Astrocyte (in vitro differentiated cells and primary cell): ENCODE measurements around the gene GPR180. TPM values are rescaled to one million over a fixed set of nuclear protein-coding genes. Genes with fewer than 3 reads are reported as not detected.

Experiments
- DNase-seq: peaks from one replicate; pipeline ENCODE4 v3.0.0-alpha.2; 2010; ENCODE audit warnings: low read depth
- FAIRE-seq: peaks from 2 replicates; lab custom pipeline; 2011; peaks lifted over from hg19 to GRCh38; lab: Jason Lieb, UNC
- H2AFZ ChIP-seq: 2 replicates; pipeline ENCODE4 v1.6.0; 2012; ENCODE audit warnings: low read depth, low read length, inconsistent platforms
- H3K27ac ChIP-seq: 2 replicates; pipeline ENCODE4 v1.5.1; 2011; ENCODE audit warnings: low read depth, low read length, inconsistent platforms
- H3K27me3 ChIP-seq: 2 replicates; pipeline ENCODE4 v1.6.0; 2011; ENCODE audit warnings: low read length, inconsistent platforms; ENCODE audit not compliant: insufficient read depth
- H3K36me3 ChIP-seq: 2 replicates; pipeline ENCODE4 v1.5.1; 2011; ENCODE audit warnings: low read length, inconsistent platforms; ENCODE audit not compliant: insufficient read depth
- H3K4me1 ChIP-seq: 2 replicates; pipeline ENCODE4 v1.5.1; 2011; ENCODE audit warnings: low read length, inconsistent platforms; ENCODE audit not compliant: insufficient read depth
- H3K4me2 ChIP-seq: 2 replicates; pipeline ENCODE4 v1.6.0; 2012; ENCODE audit warnings: low read length, inconsistent platforms
- H3K4me3 ChIP-seq: 2 replicates; pipeline ENCODE4 v1.5.1; 2011; ENCODE audit warnings: low read depth, mild to moderate bottlenecking, low read length, inconsistent platforms; ENCODE audit not compliant: insufficient read depth
- H3K79me2 ChIP-seq: 2 replicates; pipeline ENCODE4 v1.6.0; 2012; ENCODE audit warnings: mild to moderate bottlenecking, low read length, inconsistent platforms; ENCODE audit not compliant: insufficient read depth
- H3K9ac ChIP-seq: 2 replicates; pipeline ENCODE4 v1.6.0; 2012; ENCODE audit warnings: mild to moderate bottlenecking, low read length, inconsistent platforms
- H3K9me3 ChIP-seq: 2 replicates; pipeline ENCODE4 v1.5.1; 2012; ENCODE audit warnings: low read depth, mild to moderate bottlenecking, low read length, inconsistent platforms; ENCODE audit not compliant: insufficient read depth
- H4K20me1 ChIP-seq: 2 replicates; pipeline ENCODE4 v1.6.0; 2012; ENCODE audit warnings: low read length, inconsistent platforms; ENCODE audit not compliant: insufficient read depth
- H3K27ac Mint-ChIP-seq: one replicate; pipeline ENCODE4 v1.8.0; 2021; ENCODE audit warnings: mild to moderate bottlenecking, mixed read lengths; ENCODE audit not compliant: unreplicated experiment
- H3K27me3 Mint-ChIP-seq: one replicate; pipeline ENCODE4 v1.8.0; 2021; ENCODE audit warnings: low read depth, mixed read lengths; ENCODE audit not compliant: unreplicated experiment
- H3K36me3 Mint-ChIP-seq: one replicate; pipeline ENCODE4 v1.8.0; 2021; ENCODE audit warnings: low read depth, mixed read lengths; ENCODE audit not compliant: unreplicated experiment
- H3K4me1 Mint-ChIP-seq: one replicate; pipeline ENCODE4 v1.8.0; 2021; ENCODE audit warnings: low read depth, mixed read lengths; ENCODE audit not compliant: unreplicated experiment
- H3K4me3 Mint-ChIP-seq: one replicate; pipeline ENCODE4 v1.8.0; 2021; ENCODE audit warnings: mild to moderate bottlenecking, moderate library complexity, mixed read lengths; ENCODE audit not compliant: unreplicated experiment
- H3K9me3 Mint-ChIP-seq: one replicate; pipeline ENCODE4 v1.8.0; 2021; ENCODE audit warnings: mild to moderate bottlenecking, mixed read lengths; ENCODE audit not compliant: unreplicated experiment
- EZH2 ChIP-seq: IDR thresholded peaks from 2 replicates; pipeline ENCODE4 v1.6.1; 2012; ENCODE audit warnings: mild to moderate bottlenecking, low read length, inconsistent platforms; ENCODE audit not compliant: insufficient read depth
- total RNA-seq: library from RNA; stranded (reverse); gene quantifications from 2 replicates; pipeline ENCODE4 v1.2.1, GENCODE V29; 2021
- TF ChIP-seq, protein P1 (sequence below): IDR thresholded peaks from 2 replicates; pipeline ENCODE4 v1.5.1; 2011; ENCODE audit warnings: low read depth, mild to moderate bottlenecking, inconsistent platforms, low read length, moderate library complexity; ENCODE audit not compliant: insufficient read depth

Gene GPR180
- total RNA-seq, 1 donor from 2014 or later, result 10.0 TPM

DNA sequence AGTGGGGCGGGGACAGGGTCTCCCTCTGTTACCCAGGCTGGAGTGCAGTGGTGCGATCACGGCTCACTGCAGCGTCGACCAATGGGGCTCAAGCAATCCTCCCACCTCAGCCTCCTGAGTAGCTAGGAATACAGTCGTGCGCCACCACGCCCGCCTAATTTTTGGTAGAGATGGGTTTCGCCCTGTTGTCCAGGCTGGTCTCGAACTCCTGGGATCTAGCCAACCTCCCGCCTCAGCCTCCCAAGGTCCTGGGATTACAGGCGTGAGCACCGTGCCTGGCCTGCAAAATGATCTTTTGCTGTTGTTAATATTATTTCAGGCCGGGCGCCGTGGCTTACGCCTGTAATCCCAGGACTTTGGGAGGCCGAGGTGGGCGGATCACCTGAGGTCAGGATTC is 5.1 kb upstream of the GPR180 start:
- H3K27ac Mint-ChIP-seq, result no peak overlapping the region
- Histone ChIP-seq H3K4me1 (peaks cover 7% of the 10 kb centered on the region), H3K4me2 (peak overlapping the region; percentile 87), H4K20me1 (peaks cover 12% of the 10 kb centered on the region), H3K36me3 (peaks cover 6% of the 10 kb centered on the region), H3K79me2 (peaks cover 37% of the 10 kb centered on the region), H3K9me3 (no peaks in the 10 kb centered on the region), H3K4me3 (peak overlapping the region; percentile 98), H3K9ac (peak overlapping the region; percentile 96), H2AFZ (peak overlapping the region; percentile 91), H3K27me3 (no peaks in the 10 kb centered on the region), H3K27ac (no peak overlapping the region)
- H3K9me3 Mint-ChIP-seq, result peaks cover 4% of the 10 kb centered on the region
- H3K4me3 Mint-ChIP-seq, result peak overlapping the region; percentile 96
- FAIRE-seq, result no peak
- TF ChIP-seq, protein P1, sequence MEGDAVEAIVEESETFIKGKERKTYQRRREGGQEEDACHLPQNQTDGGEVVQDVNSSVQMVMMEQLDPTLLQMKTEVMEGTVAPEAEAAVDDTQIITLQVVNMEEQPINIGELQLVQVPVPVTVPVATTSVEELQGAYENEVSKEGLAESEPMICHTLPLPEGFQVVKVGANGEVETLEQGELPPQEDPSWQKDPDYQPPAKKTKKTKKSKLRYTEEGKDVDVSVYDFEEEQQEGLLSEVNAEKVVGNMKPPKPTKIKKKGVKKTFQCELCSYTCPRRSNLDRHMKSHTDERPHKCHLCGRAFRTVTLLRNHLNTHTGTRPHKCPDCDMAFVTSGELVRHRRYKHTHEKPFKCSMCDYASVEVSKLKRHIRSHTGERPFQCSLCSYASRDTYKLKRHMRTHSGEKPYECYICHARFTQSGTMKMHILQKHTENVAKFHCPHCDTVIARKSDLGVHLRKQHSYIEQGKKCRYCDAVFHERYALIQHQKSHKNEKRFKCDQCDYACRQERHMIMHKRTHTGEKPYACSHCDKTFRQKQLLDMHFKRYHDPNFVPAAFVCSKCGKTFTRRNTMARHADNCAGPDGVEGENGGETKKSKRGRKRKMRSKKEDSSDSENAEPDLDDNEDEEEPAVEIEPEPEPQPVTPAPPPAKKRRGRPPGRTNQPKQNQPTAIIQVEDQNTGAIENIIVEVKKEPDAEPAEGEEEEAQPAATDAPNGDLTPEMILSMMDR, result no peak
- no peak for TF ChIP-seq EZH2
- no peaks in the 10 kb centered on the region for H3K36me3 Mint-ChIP-seq
- peaks cover 14% of the 10 kb centered on the region for H3K4me1 Mint-ChIP-seq
- no peak for DNase-seq
- H3K27me3 Mint-ChIP-seq, result no peaks in the 10 kb centered on the region

DNA sequence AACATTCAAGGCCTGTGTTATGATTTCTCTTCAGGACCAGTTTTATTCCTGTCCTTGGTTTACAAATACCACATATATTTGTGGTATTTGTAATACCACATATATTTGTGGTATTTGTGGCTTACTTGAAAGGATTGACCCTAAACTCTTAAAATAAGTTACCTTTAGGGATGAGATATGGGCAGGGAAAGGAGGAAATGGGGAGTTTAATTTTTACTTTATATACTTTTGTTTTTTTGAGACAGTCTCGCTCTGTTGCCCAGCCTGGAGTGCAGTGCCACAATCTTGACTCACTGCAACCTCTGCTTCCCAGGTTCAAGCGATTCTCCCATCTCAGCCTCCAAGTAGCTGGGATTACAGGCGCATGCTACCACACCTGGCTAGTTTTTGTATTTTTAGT is 3.4 kb upstream of the GPR180 start:
- Histone ChIP-seq H3K4me2 (no peak overlapping the region), H3K9me3 (no peaks in the 10 kb centered on the region), H3K27me3 (no peaks in the 10 kb centered on the region), H4K20me1 (peaks cover 12% of the 10 kb centered on the region), H3K79me2 (peaks cover 43% of the 10 kb centered on the region), H2AFZ (no peak overlapping the region), H3K27ac (no peak overlapping the region), H3K9ac (no peak overlapping the region), H3K4me3 (no peak overlapping the region), H3K36me3 (no peaks in the 10 kb centered on the region), H3K4me1 (peaks cover 9% of the 10 kb centered on the region)
- Mint-ChIP-seq H3K27ac (no peak overlapping the region), H3K4me3 (no peak overlapping the region), H3K27me3 (no peaks in the 10 kb centered on the region), H3K4me1 (peaks cover 16% of the 10 kb centered on the region), H3K36me3 (no peaks in the 10 kb centered on the region), H3K9me3 (peaks cover 4% of the 10 kb centered on the region)
- DNase-seq (peak; percentile 22), FAIRE-seq (no peak)
- TF ChIP-seq, protein P1, result no peak
- no peak for TF ChIP-seq EZH2

DNA sequence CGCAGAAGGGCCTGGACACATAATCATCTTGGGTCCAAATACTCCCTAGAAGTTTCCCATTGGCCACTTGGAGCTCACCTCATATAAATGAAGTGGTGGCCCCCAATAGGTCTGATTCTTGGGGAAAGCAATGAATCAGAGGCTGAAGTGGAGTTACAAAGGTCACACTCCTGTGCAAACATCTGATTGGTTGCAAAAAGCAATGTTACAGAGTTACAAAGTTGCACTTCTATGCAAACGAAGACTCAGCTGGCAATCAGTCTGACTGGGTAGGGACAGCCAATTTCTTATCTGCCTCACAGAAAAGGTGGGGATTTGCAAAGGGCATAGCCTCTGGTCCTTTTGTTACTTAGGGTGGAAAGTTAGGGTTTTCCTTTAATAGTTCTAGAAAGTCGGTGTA is 1.8 kb upstream of the GPR180 start:
- Histone ChIP-seq H3K27me3 (no peaks in the 10 kb centered on the region), H3K9me3 (no peaks in the 10 kb centered on the region), H4K20me1 (peaks cover 4% of the 10 kb centered on the region), H3K27ac (no peak overlapping the region), H3K4me3 (no peak overlapping the region), H3K4me2 (no peak overlapping the region), H3K79me2 (peaks cover 42% of the 10 kb centered on the region), H3K4me1 (peaks cover 8% of the 10 kb centered on the region), H3K36me3 (no peaks in the 10 kb centered on the region), H3K9ac (no peak overlapping the region), H2AFZ (no peak overlapping the region)
- no peaks in the 10 kb centered on the region for H3K36me3 Mint-ChIP-seq
- H3K27me3 Mint-ChIP-seq, result no peaks in the 10 kb centered on the region
- TF ChIP-seq, protein P1, result no peak
- TF ChIP-seq EZH2, result no peak
- FAIRE-seq (no peak), DNase-seq (no peak)
- peaks cover 6% of the 10 kb centered on the region for H3K4me1 Mint-ChIP-seq
- no peak overlapping the region for H3K27ac Mint-ChIP-seq
- H3K9me3 Mint-ChIP-seq, result peaks cover 4% of the 10 kb centered on the region
- H3K4me3 Mint-ChIP-seq, result no peak overlapping the region
